Measurements from ENCODE around the gene EDEM1.
"Not testable (repeated sequence)": the region's sequence is repeated elsewhere in the genome, so short reads cannot be mapped to it uniquely, and the experiment has no call there.

EDEM1 gene

GRCh38 chr3:5169807-5170206 lies 17.7 kb upstream of the EDEM1 start:
- DNase-seq (ENCODE audit: low read depth) = no peak
- TF ChIP-seq CTCF (IDR thresholded peaks at IDR 0.05; ENCODE audit: control insufficient read depth, insufficient read depth, low read depth, low read length, missing control alignments) = no peak
- no peak overlapping the region for H3K4me3 ChIP-seq (ENCODE audit: control insufficient read depth, low read depth, low read length)

- H3K4me3 ChIP-seq (ENCODE audit: control insufficient read depth, low read depth, low read length) = no peak overlapping the region
- no peak for TF ChIP-seq CTCF (IDR thresholded peaks at IDR 0.05; ENCODE audit: control insufficient read depth, insufficient read depth, low read depth, low read length, missing control alignments)
- no peak for DNase-seq (ENCODE audit: low read depth)
These were observed 16.5 kb upstream of the EDEM1 start for GRCh38 chr3:5170975-5171374.

GRCh38 chr3:5172018-5172417 lies 15.5 kb upstream of the EDEM1 start:
- H3K4me3 ChIP-seq (ENCODE audit: control insufficient read depth, low read depth, low read length) = no peak overlapping the region
- no peak for TF ChIP-seq CTCF (IDR thresholded peaks at IDR 0.05; ENCODE audit: control insufficient read depth, insufficient read depth, low read depth, low read length, missing control alignments)
- DNase-seq (ENCODE audit: low read depth) = no peak

- not testable (repeated sequence) for H3K4me3 ChIP-seq (ENCODE audit: control insufficient read depth, low read depth, low read length); DNase-seq (ENCODE audit: low read depth)
These were observed 8.5 kb upstream of the EDEM1 start for GRCh38 chr3:5179036-5179435.

GRCh38 chr3:5181469-5182141 lies 5.9 kb upstream of the EDEM1 start:
- no peak for DNase-seq (ENCODE audit: low read depth)
- no peak for TF ChIP-seq CTCF (IDR thresholded peaks at IDR 0.05; ENCODE audit: control insufficient read depth, insufficient read depth, low read depth, low read length, missing control alignments)
- H3K4me3 ChIP-seq (ENCODE audit: control insufficient read depth, low read depth, low read length) = no peak overlapping the region

GRCh38 chr3:5183714-5184113 lies 3.8 kb upstream of the EDEM1 start:
- not testable (repeated sequence) for H3K4me3 ChIP-seq (ENCODE audit: control insufficient read depth, low read depth, low read length); DNase-seq (ENCODE audit: low read depth)

GRCh38 chr3:5184499-5184898 lies 3.0 kb upstream of the EDEM1 start:
- no peak overlapping the region for H3K4me3 ChIP-seq (ENCODE audit: control insufficient read depth, low read depth, low read length)
- no peak for TF ChIP-seq CTCF (IDR thresholded peaks at IDR 0.05; ENCODE audit: control insufficient read depth, insufficient read depth, low read depth, low read length, missing control alignments)

GRCh38 chr3:5185093-5185673 lies 2.3 kb upstream of the EDEM1 start:
- no peak for DNase-seq (ENCODE audit: low read depth)
- H3K4me3 ChIP-seq (ENCODE audit: control insufficient read depth, low read depth, low read length) = no peak overlapping the region
- no peak for TF ChIP-seq CTCF (IDR thresholded peaks at IDR 0.05; ENCODE audit: control insufficient read depth, insufficient read depth, low read depth, low read length, missing control alignments)

More at GRCh38 chr3:5184499-5184898, 3.0 kb upstream of the EDEM1 start:
- no peak for DNase-seq (ENCODE audit: low read depth)

All from AG09309 (cell line).